Measurements from ENCODE around the gene IFNL4.

GRCh38 chr19:39206122-39206521 is 42.5 kb downstream of the IFNL4 start:
- TF ChIP-seq, protein P1, sequence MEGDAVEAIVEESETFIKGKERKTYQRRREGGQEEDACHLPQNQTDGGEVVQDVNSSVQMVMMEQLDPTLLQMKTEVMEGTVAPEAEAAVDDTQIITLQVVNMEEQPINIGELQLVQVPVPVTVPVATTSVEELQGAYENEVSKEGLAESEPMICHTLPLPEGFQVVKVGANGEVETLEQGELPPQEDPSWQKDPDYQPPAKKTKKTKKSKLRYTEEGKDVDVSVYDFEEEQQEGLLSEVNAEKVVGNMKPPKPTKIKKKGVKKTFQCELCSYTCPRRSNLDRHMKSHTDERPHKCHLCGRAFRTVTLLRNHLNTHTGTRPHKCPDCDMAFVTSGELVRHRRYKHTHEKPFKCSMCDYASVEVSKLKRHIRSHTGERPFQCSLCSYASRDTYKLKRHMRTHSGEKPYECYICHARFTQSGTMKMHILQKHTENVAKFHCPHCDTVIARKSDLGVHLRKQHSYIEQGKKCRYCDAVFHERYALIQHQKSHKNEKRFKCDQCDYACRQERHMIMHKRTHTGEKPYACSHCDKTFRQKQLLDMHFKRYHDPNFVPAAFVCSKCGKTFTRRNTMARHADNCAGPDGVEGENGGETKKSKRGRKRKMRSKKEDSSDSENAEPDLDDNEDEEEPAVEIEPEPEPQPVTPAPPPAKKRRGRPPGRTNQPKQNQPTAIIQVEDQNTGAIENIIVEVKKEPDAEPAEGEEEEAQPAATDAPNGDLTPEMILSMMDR (conservative IDR thresholded peaks at IDR 0.05; ENCODE audit: low read depth, low read length): no peak
- TF ChIP-seq EZH2 (IDR thresholded peaks at IDR 0.05; ENCODE audit: borderline replicate concordance, low read depth, low read length, poor library complexity, severe bottlenecking): no peak

All from A673 (cell line).